Superior temporal gyrus (tissue), 1 donor: ENCODE results near the gene CTXND1.

Source experiments
- DNase-seq: peaks from one replicate; pipeline ENCODE4 v3.0.0-alpha.2; 2016; ENCODE audit errors: extremely low spot score

Gene CTXND1

DNA sequence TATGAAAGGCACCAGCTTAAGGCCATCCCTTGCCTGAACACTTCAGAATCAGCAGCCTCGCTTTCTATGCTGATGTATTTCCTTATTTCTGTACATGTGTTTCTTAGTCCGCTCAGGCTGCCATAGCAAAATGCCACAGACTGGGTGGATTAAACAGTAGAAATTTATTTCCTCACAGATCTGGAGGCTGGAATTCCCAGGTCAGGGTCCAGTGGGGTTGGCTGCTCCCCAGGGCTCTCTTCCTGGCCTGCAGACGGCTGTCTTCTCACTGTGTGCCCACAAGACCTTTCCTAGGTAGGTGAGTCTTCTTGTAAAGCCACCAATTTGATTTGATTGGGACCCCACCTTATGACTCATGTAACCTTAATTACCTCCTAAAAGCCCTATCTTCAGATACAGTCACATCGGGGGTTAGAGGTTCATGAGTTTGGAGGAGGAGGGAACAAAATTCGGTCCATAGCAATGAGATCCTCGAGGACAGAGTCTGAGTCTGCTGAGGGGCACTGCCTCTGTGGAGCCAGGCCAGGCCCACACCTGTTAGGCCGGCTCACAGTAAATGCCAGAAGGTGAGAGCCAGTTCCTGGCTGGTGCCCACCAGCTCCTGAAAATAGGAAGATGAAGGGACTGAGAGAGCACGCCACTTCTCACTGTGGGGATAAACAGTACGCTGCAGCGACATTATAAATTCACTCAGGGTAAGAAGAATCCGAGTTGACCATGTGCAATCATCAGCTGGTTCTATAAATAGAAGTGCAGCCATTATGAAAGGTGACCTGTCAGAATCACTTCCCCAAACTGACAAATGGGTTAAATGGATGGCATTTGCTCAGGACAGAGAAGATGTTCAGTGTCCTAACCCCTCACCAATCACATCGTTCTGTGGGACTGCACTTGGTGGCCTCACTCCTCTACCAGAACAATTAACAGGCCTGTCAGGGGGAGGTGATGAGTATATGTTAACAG is 41.1 kb downstream of the CTXND1 start:
- no peak for DNase-seq

DNA sequence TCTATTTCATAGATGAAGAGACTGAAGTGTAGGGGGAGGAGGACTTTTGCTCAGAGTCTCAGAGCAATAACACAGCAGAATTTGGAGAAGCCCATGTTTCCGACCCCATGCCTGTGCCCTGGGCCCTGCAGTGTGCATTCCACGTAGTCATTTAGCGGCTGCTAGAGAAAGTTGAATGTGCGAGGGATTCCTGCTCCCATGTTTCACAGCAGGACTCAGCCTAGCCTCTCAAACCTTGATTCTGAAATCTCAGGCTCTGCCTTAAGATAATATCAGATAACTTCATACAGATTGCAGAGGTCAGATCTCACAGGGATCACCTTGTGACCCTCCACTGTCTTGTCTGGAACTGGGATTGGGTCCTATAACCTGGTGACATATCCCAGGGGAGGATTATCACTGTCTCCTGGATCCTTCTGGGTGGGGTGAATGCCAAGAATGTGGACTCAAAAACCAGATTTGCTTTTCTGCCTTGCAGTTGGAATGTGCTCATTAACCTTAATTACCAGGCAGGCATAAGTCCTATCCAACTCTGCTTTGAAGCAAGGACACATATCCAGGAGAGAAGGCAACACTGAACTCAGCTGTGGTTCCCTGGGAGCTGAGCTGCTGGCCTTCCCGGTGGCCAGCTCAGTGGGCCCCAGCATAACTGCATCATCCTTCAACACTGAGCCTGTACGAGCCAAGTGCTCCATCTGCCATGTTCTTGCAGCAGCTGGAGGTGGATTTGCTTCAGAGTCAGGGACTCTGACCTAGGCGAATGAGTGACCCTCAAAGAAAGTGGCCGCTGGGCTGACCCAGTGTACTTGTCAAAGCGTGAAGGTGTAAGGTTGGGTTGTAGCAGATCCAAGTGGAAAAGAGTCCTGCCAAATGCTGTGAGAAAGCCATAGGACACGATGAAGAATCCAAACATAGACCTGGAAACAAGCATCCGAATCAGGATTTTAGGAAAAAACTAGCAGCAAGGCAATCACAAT is 43.0 kb downstream of the CTXND1 start:
- DNase-seq = no peak

GRCh38 chr15:80207887-80208286 is 44.1 kb downstream of the CTXND1 start:
- DNase-seq = no peak

GRCh38 chr15:80204231-80204630 is 47.8 kb downstream of the CTXND1 start:
- DNase-seq = no peak

DNA sequence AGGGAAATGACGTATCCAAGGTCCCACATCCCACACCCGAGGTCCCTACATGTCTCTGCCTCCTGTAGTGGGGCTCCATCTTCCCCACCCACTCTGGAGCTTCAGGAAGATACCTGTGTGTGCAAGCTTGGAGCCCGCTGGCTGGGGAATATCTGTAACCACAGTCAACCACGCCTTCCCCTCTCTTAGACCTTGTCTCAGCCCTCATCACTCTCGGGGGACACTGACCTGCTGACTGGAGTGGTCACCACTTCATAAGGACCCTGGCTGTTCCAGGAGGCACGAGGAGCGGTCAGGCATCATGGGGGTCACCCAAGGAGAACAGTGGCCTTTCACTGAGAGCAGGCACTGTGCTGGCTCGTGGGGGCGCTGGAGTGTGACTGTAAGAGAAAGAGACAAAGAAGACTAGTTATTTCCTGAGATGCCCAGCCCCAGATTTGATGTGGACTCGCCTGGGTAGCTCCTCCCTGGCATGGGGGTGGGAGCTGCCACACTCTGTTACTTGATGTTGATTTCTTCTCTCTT is 48.6 kb downstream of the CTXND1 start:
- no peak for DNase-seq

DNA sequence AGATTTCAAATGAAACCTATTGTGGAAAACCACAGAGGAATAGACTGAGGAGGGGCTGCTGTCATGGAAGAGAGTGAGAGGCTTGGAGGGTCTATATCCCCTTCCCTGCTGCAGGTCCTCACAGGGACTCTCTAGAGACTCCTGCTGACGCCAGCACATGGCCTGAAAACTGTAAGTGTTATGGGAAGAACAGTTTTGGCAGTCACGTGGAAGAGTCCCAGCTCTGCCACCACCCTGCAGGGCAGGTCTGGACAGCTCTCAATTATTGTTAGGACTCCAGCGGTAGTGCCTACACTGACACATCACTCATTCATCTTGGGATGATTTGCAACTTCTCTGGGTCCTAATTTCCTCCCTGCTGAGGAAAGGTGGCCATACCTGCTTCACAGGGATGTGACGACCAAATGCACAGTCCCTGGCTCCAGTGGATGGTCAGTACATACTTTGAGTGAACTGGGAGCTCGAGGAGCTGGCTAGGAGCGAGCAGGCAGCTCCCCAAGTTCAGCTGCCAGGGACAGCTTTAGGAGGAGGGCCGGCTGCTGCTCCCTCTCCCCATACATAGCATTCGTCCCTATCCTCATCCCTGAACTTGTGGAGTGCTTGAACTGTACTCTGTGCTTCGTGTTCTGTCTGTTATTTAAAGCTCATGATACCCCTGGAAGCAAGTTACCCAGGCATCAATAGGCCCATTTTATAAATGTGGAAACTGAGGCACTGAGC is 49.2 kb downstream of the CTXND1 start:
- no peak for DNase-seq

DNA sequence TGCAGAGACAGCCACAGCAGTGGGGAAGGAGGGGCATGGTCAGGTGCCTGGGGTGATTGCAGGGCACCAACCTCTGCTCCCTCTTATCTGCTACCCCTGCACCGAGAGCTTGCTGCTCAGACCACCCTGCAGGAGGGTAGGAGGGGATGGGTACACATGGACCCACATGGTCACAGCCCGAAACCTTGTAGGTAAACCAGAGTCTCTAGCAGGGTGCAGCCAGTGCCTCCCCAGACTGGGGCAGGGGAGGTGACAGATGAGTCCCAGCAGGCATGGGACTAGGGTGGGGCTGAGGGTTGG is 50.0 kb downstream of the CTXND1 start:
- DNase-seq = no peak

- DNase-seq = no peak
Measured at GRCh38 chr15:80201256-80202015, 50.6 kb downstream of the CTXND1 start.

- DNase-seq = no peak
Measured at GRCh38 chr15:80199869-80200268, 52.1 kb downstream of the CTXND1 start.

- DNase-seq = no peak
Measured at GRCh38 chr15:80199366-80199765, 52.6 kb downstream of the CTXND1 start.

- no peak for DNase-seq
Measured at GRCh38 chr15:80194914-80195313, 57.1 kb downstream of the CTXND1 start.

DNA sequence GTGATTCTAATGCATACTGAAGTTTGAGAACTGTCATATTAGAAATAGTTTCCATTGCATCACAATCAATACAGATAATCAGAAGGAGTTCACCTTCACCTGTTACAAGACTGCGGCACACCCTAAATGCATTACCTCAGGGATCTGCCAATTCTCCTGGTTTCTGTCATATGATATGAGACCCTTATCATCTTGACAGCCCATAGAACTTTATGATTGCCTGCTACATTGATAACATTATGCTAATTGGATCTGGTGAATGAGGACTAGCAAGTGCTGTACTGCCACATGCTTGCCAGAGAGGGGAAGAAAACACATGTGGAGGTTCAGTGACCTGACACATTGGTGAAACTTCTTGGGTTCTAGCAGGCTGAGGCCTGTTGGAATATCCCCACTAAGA is 57.8 kb downstream of the CTXND1 start:
- no peak for DNase-seq

DNA sequence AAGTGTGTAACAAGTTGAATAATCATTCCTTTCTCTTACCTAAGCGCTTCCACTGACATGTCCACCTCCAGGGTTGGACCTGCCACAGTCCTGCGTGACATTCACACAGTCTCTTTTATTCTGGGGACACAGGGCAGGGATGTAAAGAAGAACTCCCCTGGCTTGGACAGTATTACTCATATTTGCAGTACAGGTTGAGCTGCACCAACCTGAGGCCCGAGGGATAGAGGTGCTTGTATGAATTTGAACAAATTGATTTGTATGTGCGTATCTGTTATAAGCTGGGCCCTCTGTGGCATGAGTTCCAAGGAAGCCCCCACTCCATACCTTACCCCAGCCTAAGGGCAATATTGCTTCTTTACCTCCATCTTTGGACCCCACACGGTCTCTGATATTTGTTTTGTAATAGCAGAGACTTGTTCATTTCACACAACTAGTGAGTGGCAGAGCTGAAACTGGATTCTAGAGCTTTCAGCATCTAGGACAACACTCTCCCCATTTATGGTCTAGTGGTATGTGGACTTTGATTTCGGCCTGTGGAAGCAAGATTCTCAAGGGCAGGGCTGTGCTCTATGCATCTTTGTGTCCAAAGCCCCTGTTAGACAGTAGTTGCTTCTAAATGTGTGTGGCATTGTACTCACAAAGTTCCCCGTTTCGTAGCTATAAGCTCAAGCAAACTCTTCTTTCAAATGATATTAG is 60.0 kb downstream of the CTXND1 start:
- DNase-seq = no peak

GRCh38 chr15:80191198-80191597 is 60.8 kb downstream of the CTXND1 start:
- no peak for DNase-seq

GRCh38 chr15:80188251-80188650 is 63.8 kb downstream of the CTXND1 start:
- DNase-seq = no peak

DNA sequence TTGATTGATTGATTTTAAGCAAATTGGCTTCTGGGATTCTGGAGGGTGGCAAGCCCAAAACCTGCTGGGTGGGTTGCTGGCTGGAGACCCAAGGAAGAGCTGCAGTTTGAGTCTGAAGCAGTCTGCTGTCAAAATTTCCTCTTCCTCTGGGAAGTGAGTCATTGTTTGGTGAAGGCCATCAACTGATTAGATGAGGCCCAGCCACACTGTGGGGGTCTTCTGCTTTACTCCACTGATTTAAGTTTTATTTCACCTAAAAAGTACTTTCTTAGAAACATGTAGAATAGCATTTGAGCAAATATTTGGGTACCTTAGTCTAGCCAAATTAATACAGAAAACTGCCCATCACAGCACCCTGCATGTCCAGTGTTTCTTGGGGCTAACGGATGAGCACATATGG is 65.4 kb downstream of the CTXND1 start:
- DNase-seq = no peak

DNA sequence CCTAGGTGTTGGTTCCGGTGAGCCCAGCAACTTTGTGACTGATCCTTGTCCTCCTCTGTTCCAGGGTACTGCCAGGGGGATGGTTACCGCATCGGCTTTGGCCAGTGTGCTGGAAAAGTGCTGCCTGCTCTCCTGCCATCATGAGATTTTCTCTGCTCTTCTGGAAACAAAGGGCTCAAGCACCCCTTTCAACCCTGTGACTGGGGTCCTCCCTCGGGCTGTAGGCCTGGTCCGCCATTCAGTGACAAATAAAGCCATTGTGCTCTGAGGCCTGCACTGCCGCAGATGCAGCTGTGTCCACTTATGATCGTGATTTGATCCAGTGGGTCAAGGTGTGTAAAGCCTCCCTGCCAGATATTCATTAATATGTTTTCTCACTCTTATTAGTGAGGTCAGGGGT is 65.9 kb downstream of the CTXND1 start:
- no peak for DNase-seq

DNA sequence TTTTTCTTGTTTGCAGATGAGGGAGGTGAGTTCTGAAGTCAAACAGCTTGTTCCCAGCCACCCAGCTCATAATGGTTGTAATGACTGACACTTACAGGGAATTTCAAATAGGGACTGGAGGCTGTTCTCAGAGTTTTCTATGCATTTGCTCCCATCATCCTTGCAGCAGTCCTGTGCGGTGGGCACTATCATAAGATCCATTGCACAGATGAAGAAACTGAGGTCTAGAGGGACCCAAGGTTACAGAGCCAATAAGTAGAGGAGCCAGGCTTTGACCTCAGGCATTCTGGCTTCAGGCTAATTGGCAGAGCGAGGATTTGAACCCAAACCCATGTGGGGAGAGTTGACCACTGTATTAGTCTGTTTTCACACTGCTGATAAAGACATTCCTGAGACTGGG is 66.9 kb downstream of the CTXND1 start:
- no peak for DNase-seq

DNA sequence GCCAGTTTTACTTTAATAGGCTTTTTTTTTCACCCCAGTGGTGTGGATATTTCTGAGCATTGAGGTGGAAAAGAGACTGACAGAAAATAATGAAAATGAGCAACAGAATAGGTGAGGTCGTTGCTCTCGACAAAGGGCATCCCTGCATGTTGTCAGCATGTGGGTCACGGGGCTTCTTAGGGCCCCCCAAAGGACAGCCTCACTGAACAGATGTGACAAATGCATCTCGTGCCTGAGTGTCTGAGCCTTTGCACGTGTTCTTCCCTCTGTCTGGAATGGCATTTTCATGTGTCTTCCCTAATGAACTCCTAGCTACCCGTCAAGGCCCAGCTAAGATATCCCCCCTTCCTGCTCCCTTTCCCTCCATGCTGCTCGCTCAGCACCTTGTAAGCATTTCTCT is 67.5 kb downstream of the CTXND1 start:
- DNase-seq = no peak

DNA sequence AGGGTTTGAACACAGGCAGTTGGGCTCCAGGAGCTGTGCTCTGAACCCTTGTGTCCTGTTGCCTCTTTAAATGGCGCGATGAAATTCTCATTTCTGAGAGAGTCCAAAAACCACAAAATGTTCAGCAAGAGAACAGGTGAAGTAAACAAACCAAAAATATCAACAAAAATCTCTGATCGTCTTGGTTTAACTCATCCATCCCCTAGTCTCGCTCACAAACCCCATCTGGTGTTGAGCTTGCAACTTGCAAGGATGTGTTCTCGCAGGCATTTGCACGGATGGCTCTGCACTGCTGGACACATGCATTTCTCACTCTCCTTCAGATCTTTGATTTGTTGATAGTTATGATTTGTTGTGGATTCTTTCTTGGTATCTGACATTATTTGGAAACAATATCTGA is 68.1 kb downstream of the CTXND1 start:
- DNase-seq = peak; percentile 39
